ENCODE results near the gene ARHGAP24. TPM values are rescaled to one million over a fixed set of nuclear protein-coding genes. Genes with fewer than 3 reads are reported as not detected.

The ARHGAP24 gene
- total and polyA plus RNA-seq, 12 donors, result 0.72 to 53.4 (median 4.4) TPM

- Histone ChIP-seq H3K36me3 (replicated peaks in 1 of 2) (no peaks in the 10 kb centered on the region), H3K4me1 (replicated peaks in 1 of 2) (no peaks in the 10 kb centered on the region), H3K27ac (no peak overlapping the region), H3K9me3 (replicated peaks in 1 of 3) (no peaks in the 10 kb centered on the region), H3K4me3 (no peak overlapping the region), H3K27me3 (no peaks in the 10 kb centered on the region)
- 54 to 65% (median 58%) methylated on average over 5 of the region's 5 CpGs for WGBS, 4 donors
- DNase-seq, result no peak
- intact Hi-C loops (cut with DNase I), result no loop called here
- no peak for TF ChIP-seq POLR2A (IDR thresholded peaks at IDR 0.05)
- no peak for TF ChIP-seq CTCF (IDR thresholded peaks at IDR 0.05)
Observed at GRCh38 chr4:85708468-85708867, 233.5 kb downstream of the ARHGAP24 start.

- WGBS, 4 donors, result 88 to 93% (median 91%) methylated on average over 4 to 5 of the region's 5 CpGs
- no peak overlapping the region for H3K27ac ChIP-seq
Observed at GRCh38 chr4:85713005-85713404, 238.1 kb downstream of the ARHGAP24 start.

GRCh38 chr4:85715991-85716737, 241.2 kb downstream of the ARHGAP24 start:
- H3K4me1 ChIP-seq (replicated peaks in 1 of 2), result peaks cover 0 to 4% of the 10 kb centered on the region in 2 donors
- no peaks in the 10 kb centered on the region for H3K9me3 ChIP-seq (replicated peaks in 1 of 3)
- TF ChIP-seq POLR2A (IDR thresholded peaks at IDR 0.05), result no peak
- no peak for TF ChIP-seq CTCF (IDR thresholded peaks at IDR 0.05)
- DNase-seq, result no peak
- no peaks in the 10 kb centered on the region for H3K27me3 ChIP-seq
- H3K27ac ChIP-seq, result no peak overlapping the region
- H3K4me3 ChIP-seq, result no peak overlapping the region
- 49 to 60% (median 51%) methylated on average over 3 of the region's 3 CpGs for WGBS, 4 donors
- H3K36me3 ChIP-seq (replicated peaks in 1 of 2), result no peaks in the 10 kb centered on the region
- intact Hi-C loops (cut with DNase I), result no loop called here

More at GRCh38 chr4:85713005-85713404, 238.1 kb downstream of the ARHGAP24 start:
- no peak overlapping the region for H3K4me3 ChIP-seq
- H3K4me1 ChIP-seq (replicated peaks in 1 of 2), result peaks cover 0 to 4% of the 10 kb centered on the region in 2 donors
- no peaks in the 10 kb centered on the region for H3K27me3 ChIP-seq
- intact Hi-C loops (cut with DNase I), result no loop called here
- no peak for DNase-seq
- no peaks in the 10 kb centered on the region for H3K9me3 ChIP-seq (replicated peaks in 1 of 3)
- TF ChIP-seq POLR2A (IDR thresholded peaks at IDR 0.05) (no peak), CTCF (IDR thresholded peaks at IDR 0.05) (no peak)
- H3K36me3 ChIP-seq (replicated peaks in 1 of 2), result no peaks in the 10 kb centered on the region

- Histone ChIP-seq H3K36me3 (replicated peaks in 1 of 2) (no peaks in the 10 kb centered on the region), H3K9me3 (replicated peaks in 1 of 3) (no peaks in the 10 kb centered on the region), H3K4me3 (no peak overlapping the region), H3K27ac (no peak overlapping the region), H3K4me1 (replicated peaks in 1 of 2) (peaks cover 0 to 4% of the 10 kb centered on the region in 2 donors), H3K27me3 (no peaks in the 10 kb centered on the region)
- DNase-seq, result no peak
- TF ChIP-seq CTCF (IDR thresholded peaks at IDR 0.05) (no peak), POLR2A (IDR thresholded peaks at IDR 0.05) (no peak)
- WGBS, 4 donors, result 84 to 91% (median 86%) methylated on average over 1 of the region's 1 CpG
- intact Hi-C loops (cut with DNase I), result no loop called here
Observed at GRCh38 chr4:85717351-85717750, 242.4 kb downstream of the ARHGAP24 start.
